Gastroesophageal sphincter (tissue), 3 donors: ENCODE data around the gene NR6A1.

Source experiments
- EP300 ChIP-seq: sonication (generic); formaldehyde crosslinking; IDR thresholded peaks from one replicate; pipeline ENCODE4 v1.6.1; 2017; ENCODE audit warnings: antibody characterized with exemption, mild to moderate bottlenecking
- POLR2A ChIP-seq, 2 donors: fragments of 450-650 bp; IDR thresholded peaks; one replicate each; pipeline ENCODE4 v1.6.1; 2017; ENCODE audit warnings: antibody characterized with exemption in 2 of 2, mild to moderate bottlenecking in 2 of 2, moderate library complexity in 1 of 2
- POLR2AphosphoS5 ChIP-seq: sonication (generic); formaldehyde crosslinking; IDR thresholded peaks from one replicate; pipeline ENCODE4 v1.6.1; 2017; ENCODE audit warnings: antibody characterized with exemption
- TF ChIP-seq, protein P1 (sequence below), 4 experiments: fragments of 200-600 bp in 2 of 4; fragments of 450-650 bp in 2 of 4; sonication (generic) in 1 of 4; IDR thresholded peaks; one replicate each; pipeline ENCODE4 v1.5.1; 2017 to 2019; ENCODE audit warnings: antibody characterized with exemption in 4 of 4, mild to moderate bottlenecking in 2 of 4, moderate library complexity in 2 of 4

DNA sequence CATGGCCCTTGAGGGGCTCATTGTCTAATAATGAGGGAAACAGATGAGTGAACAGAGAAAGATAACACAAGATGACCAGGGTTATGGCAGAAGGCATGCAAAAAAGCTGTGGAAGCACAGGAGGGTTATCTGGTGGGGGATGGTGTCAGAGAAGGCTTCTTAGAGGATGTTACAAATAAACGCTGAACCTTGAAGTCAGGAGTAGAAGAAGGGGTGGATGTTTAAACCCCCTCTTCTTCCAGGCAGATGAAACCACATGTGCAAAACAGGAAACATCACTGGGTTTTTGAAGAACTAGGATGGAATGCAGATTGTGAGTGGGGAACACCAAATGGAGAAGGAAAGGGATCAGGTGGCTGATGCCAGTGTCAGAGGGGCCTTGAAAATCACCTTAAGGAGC lies 222.1 kb downstream of the NR6A1 start:
- TF ChIP-seq, protein P1, sequence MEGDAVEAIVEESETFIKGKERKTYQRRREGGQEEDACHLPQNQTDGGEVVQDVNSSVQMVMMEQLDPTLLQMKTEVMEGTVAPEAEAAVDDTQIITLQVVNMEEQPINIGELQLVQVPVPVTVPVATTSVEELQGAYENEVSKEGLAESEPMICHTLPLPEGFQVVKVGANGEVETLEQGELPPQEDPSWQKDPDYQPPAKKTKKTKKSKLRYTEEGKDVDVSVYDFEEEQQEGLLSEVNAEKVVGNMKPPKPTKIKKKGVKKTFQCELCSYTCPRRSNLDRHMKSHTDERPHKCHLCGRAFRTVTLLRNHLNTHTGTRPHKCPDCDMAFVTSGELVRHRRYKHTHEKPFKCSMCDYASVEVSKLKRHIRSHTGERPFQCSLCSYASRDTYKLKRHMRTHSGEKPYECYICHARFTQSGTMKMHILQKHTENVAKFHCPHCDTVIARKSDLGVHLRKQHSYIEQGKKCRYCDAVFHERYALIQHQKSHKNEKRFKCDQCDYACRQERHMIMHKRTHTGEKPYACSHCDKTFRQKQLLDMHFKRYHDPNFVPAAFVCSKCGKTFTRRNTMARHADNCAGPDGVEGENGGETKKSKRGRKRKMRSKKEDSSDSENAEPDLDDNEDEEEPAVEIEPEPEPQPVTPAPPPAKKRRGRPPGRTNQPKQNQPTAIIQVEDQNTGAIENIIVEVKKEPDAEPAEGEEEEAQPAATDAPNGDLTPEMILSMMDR (IDR thresholded peaks at IDR 0.05), result no peak
- TF ChIP-seq POLR2A (IDR thresholded peaks at IDR 0.05), result no peak
- no peak for TF ChIP-seq POLR2AphosphoS5
- TF ChIP-seq EP300, result no peak
